CMK (cell line): ENCODE data around the gene ETV6.
"Not testable (repeated sequence)": the region's sequence is repeated elsewhere in the genome, so short reads cannot be mapped to it uniquely, and the experiment has no call there.

Source experiments
- DNase-seq: peaks from one replicate; pipeline ENCODE4 v3.0.0-alpha.2; 2010; ENCODE audit warnings: low read depth

The ETV6 gene

DNA sequence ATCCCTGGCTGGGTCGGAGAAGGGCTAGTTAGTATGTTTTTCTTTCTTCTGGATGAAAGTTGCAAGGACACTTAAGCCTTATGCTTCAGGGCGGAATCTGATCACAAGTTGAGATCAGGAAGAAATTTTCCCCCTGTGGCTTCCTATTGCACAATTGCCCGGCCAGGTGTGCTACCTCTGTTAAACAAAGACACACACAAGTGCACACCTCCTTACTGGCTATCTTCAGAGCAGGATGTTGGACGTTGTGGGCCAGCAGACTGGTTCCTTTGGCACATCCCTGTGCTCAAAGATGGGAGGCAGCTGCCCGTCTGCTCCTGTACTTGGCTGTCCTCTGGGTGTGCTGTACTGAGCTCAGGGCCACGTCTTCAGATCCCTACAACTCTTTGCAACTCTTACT, 19.1 kb downstream of the ETV6 start:
- DNase-seq = no peak

DNA sequence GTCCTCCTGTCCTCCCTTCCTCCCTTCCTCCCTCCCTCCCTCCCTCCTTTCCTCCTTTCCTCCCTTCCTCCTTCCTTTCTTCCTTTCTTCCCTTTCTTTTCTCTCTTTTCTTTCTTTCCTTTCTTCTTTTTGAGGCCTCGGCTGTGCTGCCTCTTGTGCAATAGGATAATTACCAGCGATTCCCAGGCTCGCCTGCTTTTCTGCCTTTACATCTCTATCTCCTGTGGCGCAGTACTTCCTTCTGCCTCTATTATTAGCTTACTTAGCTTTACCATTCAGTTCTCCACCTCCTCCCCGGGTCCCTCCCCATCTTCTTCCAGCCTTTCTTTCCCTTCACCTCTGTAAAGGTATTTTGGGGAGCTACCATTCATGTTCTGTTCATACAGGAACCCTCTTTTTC, 19.9 kb downstream of the ETV6 start:
- no peak for DNase-seq

DNA sequence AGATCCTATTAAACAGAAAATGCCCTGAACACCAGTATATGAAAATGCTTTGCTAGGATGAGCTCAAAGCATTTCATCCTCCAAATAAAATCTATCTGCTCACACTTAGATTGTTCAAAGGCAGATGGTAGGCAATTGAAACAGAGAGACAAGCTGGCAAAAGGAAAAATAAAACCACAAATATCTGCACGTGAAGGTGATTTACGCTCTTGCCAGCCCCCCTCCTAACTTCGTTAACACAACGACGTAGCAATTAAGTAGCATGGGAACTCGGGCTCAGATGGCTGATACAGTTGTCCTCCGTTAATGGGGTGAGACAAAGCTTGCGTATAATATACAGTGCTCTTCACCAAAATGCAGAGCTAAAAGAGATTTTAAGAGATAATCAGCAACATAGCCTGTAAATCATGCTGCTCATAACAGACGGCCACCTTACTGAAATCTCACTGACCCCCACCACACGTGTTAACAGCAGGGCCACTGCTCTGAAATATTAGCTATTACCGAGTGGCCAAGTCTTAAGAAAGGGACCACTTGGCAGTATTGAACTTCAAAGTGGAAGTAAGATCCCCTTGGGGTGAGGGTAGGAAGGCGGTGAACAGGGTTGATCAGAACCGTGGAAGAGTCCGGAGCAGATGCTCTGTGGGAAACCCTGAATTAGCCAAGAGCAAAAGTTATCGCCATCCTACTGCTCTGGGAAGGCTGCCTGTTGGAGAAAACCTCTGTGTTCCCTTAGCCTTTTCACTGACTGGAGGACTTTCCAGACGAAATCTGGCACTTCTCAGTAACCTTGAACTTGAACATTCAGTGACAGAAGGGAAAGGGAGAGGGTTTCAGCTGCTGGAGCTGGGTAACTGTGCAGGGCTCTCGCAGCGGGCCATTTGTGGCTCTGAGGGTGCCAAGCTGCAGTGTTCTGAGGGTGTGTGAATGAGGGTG, 23.1 kb downstream of the ETV6 start:
- DNase-seq = no peak

DNA sequence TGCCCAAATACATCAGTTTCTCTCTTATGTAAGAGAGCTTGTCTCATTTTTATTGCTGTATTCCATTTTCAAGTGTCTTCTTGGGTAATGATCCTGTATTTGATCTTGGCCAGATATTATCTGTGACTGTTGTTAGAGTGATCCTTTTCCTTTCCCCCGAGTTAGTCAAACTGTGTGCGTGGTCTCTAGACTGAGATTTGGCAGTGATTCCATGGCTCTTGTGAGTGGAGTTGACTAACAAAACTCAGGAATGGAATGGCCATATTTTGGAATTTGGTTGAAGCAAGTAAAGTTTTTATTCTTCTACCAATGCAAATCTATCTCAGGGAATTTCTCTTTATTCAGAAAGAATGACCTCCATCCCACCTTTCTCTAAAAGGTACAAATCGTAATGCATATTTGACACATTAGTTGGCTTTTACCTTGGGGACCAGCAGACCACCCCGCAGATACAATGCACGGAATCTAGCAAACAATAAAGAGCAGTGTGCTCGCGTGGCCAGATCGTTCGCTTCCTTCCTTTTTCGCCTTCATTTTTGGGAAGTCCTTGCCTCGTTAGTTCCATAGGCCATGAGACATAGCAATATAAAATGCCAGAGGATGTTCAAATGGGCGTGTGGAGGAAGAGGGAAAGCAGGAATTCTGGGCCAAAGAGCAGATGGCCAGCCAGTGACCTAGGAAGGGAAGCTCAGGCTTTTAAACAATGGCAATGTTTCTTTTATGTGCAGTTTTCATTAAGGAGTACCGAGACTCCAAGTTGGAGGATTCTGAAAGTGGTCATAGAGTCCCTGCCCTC, 24.4 kb downstream of the ETV6 start:
- DNase-seq = no peak

DNA sequence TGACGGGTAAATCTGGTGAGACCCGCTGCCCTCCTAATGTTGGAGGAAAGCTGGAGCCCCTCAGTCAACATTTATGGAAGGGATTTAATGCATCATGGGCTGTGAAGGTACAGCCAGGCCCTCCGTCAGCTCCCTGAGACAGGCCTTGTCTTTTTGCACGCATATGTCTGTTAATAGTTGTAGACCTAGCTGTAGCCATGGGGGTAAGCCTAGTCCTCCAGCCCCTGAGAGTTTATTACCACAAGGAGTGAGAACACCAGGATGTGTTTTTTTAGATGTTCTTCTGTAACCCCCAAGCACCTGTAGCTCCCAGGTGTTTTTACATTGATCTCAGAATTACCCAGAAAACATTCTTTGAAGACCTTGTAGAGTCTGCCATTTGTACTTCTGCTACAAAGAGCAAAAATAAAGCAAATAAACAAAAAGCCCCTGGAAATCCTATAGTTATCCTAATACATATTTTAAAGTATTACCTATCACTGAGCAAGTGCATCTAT, 25.5 kb downstream of the ETV6 start:
- no peak for DNase-seq

DNA sequence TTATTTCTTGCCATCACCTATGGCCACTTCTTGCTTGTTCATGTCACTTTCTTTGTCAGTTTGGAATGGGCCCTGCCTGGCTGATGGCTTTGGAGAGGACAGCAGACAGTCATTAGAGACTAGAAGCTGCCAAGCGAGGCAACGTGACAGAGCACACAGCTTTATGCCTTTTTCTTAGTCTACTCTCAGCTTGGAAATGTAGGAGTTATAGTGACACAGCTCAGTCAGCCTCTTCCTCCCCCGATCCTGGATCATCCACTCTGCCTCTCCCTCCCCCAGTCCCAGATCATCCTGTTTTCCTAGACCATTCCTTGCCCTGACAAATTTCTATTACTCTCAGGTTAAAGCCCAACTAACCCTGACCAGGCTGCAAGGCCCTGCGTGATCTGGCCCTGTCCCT, 26.6 kb downstream of the ETV6 start:
- no peak for DNase-seq

DNA sequence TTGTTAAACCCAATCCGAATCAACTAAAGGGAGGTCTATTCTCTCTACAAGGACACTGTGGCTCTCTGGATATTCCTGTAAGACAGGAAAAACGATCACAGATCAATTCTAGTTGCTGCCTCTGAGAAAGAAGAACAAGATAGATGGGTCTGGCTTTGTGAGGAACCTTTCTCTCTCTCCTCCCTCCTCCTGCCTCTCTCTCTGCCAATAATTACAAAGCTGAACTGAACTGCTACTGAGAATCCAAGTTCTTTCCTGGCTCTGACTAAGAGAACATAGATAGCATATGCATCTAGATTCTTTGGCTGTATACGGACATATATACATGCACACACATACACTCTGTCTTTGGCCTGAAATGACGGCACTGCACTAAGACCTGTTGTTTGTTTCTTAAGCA, 27.6 kb downstream of the ETV6 start:
- no peak for DNase-seq

DNA sequence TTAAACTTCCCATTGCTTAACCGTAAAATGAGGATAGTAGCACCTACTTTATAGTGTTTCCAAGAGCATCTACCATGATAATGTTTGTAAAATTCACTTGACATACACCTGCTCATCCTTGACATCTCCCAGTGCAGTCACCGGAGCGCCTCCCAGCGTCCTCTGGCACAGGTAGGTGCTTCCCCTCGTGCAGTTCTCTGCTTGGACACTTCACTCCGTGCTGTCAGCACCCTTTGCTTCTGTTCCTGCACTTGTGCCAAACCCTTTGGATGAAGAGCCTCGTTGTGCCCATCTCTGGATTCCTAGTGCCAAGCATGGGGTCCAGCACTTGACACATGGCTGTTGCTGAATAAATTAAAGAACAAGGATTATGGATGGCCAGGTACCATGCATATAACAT, 28.3 kb downstream of the ETV6 start:
- no peak for DNase-seq

DNA sequence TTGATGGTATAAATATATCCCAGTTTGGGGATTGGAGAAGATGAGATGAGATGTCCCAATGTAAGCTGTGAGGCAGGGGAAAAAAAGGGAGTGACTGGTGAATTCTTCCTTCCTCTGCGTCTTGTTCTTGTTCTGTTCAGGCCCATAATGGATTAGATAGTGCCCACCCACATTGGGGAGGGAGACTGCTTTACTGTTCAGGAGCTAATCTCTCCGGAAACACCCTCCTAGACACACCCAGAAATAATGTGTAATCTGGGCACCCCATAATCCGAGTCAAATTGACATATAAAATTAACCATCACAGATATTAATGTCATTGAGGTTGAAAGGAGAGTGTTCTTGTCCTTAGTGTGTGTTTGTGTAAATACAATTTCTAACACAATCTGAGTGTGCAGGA, 29.3 kb downstream of the ETV6 start:
- no peak for DNase-seq

DNA sequence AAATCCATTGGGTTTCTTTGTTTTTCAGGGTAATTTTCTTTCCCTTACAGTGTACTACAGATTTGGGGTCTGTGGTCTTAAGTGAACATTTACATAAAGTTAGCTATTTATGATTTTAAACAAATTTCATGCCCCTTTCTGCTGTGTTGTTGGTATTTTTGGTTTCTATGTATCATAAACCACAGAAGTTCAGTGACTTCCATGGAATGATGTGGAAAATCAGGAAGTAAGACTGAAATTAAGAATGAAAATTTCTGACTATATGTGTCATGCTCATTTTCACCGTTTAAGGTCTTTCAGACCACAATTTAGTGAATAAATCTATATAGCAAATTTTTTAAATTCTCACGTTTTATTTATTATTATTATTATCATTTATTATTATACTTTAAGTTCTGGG, 31.7 kb downstream of the ETV6 start:
- DNase-seq = no peak

DNA sequence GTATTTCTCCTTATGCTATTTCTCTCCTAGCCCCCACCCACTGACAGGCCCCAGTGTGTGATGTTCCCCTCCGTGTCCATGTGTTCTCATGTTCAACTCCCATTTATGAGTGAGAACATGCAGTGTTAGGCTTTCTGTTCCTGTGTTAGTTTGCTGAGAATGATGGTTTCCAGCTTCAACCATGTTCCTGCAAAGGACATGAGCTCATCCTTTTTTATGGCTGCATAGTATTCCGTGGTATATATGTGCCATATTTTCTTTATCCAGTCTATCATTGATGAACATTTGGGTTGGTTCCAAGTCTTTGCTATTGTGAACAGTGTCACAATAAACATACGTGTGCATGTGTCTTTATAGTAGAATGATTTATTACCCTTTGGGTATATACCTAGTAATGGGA, 32.2 kb downstream of the ETV6 start:
- not testable (repeated sequence) for DNase-seq

DNA sequence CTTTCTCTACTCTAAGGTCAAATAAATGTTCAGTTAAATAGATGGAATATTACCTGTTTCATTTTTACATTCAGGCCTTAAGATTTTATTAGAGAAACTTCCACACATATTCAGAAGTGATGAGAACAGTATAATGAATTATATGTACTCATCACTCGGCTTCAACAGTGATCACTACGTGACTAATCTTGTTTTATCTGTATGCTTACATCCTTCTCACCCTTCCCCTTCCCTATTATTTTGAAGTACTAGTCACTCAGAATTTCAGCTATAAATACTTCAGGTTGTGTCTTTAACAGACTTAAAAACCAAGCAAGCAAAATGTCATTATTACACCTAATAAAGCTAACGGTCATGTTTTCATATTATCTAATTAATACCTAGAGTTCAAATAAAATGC, 34.9 kb downstream of the ETV6 start:
- DNase-seq = no peak

DNA sequence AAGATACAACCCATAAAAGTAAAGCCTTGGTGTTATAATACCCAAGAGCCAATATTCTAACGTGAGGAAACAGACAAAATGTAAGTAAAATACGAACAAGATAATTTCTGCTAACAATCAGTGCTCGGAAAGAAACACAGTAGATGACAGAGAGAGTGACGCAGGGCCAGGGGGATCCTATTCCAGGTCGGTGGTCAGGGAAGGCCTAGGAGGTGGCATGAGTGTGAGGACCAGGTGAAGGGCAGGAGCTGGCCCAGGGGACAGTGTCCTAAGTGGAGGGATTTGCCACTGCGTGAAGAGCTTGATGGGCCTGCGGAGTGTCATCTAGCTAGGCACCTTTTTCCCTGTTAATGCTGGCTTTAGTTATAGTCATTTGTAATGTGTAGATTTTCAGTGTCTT, 35.3 kb downstream of the ETV6 start:
- DNase-seq = no peak

DNA sequence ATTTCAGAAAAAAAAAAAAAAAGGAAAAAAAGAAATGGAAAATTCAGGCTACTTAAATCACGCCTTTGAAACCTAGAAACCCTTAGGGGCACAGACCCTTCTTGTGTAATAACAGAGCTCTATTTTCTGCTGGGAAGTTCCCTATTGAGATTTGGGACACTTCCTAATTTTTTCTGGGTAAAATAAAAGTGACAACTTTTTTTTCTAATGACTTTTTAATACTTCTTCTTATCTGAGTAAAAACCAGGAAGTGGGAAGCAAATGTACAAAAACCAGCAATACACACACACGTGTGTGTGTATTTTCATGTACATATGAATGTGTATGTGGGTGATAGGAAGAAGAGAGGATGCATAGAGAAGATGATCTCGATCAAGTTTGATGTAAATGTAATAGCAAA, 35.8 kb downstream of the ETV6 start:
- DNase-seq = peak; percentile 54

DNA sequence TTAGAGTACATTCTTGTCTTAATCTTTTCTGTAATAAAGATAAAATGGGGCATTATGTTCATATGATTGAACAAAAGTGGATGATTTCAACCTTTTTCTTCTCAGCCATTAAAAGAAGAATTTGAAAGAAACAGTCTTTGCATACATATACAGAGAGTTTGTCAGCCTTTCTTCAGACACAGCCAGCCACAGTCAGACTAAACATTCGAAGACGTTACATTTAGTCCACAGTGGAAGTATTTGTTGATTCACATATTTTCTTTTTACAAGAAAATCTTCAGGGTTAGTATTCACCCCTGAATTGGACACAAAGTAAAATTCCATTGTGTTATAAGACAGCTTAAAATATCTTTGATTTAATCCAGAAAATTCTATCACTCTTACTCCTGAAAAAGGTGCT, 36.2 kb downstream of the ETV6 start:
- no peak for DNase-seq

DNA sequence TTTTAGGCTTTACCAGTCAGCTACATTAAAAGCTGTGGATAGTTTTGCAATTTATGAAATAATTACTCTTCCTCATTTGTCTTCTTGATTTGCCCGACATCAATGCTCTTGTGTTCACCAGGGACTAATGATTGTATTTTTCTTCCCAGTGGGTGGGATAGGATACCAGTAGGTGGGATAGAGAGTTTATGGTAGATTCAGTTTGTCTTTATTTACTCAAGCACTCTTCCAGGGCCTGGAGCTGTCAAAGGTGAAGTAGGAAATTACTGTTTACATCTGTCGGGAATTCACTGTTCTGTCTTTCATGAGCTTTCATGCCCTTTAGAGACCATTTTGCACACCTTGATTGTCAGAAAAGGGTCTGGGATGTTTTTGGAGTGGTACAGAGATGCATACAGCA, 36.6 kb downstream of the ETV6 start:
- no peak for DNase-seq

DNA sequence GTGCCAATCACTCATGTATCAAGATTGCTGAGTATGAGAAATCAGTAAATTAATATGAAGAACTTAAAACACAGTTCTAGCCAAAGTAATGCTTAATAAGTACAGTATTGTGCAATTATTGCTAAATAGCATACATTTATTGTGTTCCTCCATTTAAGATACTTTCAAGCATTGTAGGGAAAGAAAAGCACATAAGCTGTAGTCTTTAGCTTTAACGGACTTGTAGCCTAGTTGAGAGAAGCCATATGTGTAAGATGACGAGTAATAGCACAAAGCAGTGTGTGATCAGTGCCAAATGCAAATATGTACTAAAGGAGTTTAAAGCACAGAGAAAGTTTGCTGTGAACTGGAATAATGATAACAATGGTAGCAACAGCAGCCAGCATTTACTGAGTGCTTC, 38.1 kb downstream of the ETV6 start:
- DNase-seq = no peak

DNA sequence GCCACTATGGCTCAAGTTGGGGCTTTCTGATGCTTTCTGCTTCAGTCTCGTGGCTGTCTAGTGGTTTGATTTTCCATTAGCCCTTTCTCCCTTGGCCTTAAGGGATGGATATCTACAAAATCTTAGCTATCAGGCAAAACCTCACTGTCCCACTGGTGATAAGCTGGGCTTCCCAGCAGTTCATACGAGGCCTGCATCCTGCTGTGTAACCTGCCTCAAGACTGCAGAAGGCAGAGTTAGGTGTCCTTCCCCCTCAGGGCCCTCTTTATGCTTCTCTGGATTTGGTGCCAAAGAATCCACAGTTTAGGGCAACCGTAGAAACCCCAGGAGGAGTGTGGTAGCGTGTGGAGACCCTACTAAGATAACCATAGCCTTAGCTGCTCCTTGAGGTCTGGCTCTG, 38.9 kb downstream of the ETV6 start:
- no peak for DNase-seq

DNA sequence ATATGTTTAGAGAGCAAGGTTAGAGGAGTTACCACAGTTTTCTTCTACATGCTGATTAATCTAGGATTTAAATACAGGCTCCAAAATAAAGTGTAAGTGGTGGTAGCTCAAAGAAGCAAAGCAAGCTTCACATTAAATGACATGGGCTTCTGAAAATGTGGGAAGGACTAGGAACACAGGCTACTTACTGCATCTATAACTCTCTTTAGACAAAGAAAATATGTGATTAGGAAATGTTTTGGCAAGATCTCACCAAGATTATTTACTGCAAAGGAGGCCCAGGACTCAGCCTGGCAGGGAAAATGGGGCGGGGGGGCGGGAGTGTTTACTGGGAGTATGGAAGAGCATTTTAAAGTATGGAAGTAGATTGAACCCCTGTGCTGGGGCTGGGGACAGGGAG, 39.4 kb downstream of the ETV6 start:
- no peak for DNase-seq

DNA sequence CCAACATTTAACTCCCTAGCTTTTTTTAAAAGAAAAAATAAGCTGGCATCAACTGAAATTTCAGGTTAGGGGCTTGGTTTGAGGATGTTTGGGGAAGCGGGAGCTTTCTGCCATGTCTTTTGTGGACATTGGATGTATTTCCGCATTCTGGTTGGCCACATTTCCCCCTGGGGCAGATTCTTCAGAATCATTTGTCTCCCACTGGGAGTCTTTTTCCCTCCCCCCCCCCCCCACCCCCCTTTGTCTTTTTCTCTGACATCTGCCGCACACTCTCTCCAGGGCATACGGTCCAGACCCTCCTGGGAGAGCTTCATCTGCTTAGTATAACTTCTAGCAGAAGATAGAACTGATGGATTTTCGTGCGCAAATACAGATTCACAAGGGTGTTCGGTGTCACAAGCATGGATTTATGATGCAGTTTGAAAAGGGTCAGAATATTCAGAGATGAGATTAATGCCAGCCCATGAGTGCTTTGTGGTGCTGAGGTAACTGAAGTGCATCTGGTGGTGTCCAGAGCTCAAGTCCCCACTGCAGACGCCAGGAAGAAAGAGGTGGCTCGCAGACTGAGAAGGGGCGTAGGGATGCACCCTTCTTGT, 40.2 kb downstream of the ETV6 start:
- no peak for DNase-seq

DNA sequence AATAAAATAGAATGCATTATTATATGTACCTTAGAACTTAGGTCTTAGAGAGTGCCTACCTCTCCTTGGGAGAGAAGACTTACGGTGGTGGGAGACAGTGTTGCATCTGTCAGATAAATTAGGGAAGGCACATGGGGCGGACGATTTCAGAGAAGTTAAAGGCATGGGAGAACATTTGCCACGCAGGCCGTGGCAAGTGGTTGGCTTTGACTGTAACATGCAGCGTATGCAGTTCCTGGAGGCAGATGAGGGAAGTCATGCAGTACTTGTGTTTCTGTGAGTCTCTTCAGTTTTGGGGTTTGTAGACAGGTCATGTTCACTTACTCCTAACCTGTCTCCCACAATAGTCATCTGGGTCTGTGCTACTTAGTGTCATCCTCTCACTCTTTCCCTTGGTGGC, 43.6 kb downstream of the ETV6 start:
- no peak for DNase-seq

DNA sequence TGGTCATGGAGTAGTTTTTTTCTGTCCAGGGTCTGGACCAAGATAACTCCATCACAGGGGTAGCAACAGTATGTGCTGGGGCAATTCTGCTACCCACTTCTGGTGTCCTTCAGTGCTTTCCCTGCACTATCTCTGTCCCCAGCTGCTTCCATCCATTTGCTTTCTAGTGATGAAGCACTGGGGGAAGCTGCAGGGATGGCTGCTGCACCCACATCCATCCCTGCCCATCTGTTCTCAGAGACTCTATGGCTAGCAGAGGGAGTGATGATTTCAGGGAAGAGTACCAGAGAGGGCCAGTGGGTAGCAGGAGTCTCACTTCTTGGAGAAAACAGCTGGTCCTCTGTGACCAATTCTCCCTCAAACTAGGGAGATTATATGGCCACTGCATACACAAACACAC, 44.1 kb downstream of the ETV6 start:
- no peak for DNase-seq

DNA sequence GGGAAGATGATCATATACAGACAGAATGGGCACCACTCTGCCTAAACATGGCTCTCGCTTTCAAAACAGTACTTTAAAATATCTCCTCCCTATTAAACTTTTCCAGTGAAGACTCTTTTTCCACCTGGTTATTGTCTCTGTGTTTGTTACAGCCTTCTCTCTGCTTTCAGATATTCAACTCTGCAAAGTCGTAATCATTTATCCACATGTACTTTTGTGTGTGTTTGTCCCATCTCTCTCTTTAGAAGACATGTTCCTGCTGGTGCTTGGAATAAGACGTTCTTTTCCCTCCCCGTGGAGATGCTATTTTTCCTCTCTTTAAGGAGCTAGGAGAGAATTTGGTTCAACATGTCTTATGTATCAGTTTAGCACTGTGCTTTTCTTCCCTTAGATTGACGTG, 45.1 kb downstream of the ETV6 start:
- DNase-seq = no peak
